Measurements from ENCODE around the gene SLC35F1. TPM values are rescaled to one million over a fixed set of nuclear protein-coding genes. Genes with fewer than 3 reads are reported as not detected.

The SLC35F1 gene
- total RNA-seq, 4 donors from 2014 or later, result 5.4 to 8.1 (median 6.5) TPM

- DNase-seq (ENCODE audit: extremely low spot score), result no peak
- TF ChIP-seq POLR2AphosphoS5 (IDR thresholded peaks at IDR 0.05) (no peak), EP300 (IDR thresholded peaks at IDR 0.05) (no peak), CTCF (IDR thresholded peaks at IDR 0.05) (no peak), POLR2A (IDR thresholded peaks at IDR 0.05; ENCODE audit: low read depth) (no peak)
- intact Hi-C loops (cut with DNase I), result no loop called here
- Histone ChIP-seq H3K27me3 (no peaks in the 10 kb centered on the region), H3K4me1 (no peaks in the 10 kb centered on the region), H3K4me3 (no peak overlapping the region), H3K27ac (replicated peaks in 1 of 4) (no peak overlapping the region), H3K36me3 (no peaks in the 10 kb centered on the region), H3K9me3 (peaks cover 0 to 3% (median 2%) of the 10 kb centered on the region in 4 donors)
- 88% methylated on average over 5 of the region's 5 CpGs for WGBS
Observed at GRCh38 chr6:118168421-118168820, 261.4 kb downstream of the SLC35F1 start.

GRCh38 chr6:118171852-118172251 lies 264.8 kb downstream of the SLC35F1 start:
- WGBS, result 55% methylated on average over 2 of the region's 2 CpGs

GRCh38 chr6:118174071-118174470 lies 267.0 kb downstream of the SLC35F1 start:
- intact Hi-C loops (cut with DNase I), result no loop called here
- TF ChIP-seq POLR2A (IDR thresholded peaks at IDR 0.05; ENCODE audit: low read depth), result no peak
- TF ChIP-seq POLR2AphosphoS5 (IDR thresholded peaks at IDR 0.05), result no peak
- no peak for TF ChIP-seq CTCF (IDR thresholded peaks at IDR 0.05)
- Histone ChIP-seq H3K36me3 (no peaks in the 10 kb centered on the region), H3K4me3 (no peak overlapping the region), H3K4me1 (no peaks in the 10 kb centered on the region), H3K9me3 (peaks cover 0 to 14% (median 6%) of the 10 kb centered on the region in 4 donors), H3K27ac (replicated peaks in 1 of 4) (no peak overlapping the region), H3K27me3 (no peaks in the 10 kb centered on the region)
- no peak for DNase-seq (ENCODE audit: extremely low spot score)
- WGBS, result 76% methylated on average over 1 of the region's 1 CpG

More at GRCh38 chr6:118171852-118172251, 264.8 kb downstream of the SLC35F1 start:
- DNase-seq (ENCODE audit: extremely low spot score), result no peak
- Histone ChIP-seq H3K4me1 (no peaks in the 10 kb centered on the region), H3K27me3 (no peaks in the 10 kb centered on the region), H3K36me3 (no peaks in the 10 kb centered on the region), H3K4me3 (no peak overlapping the region), H3K27ac (replicated peaks in 1 of 4) (no peak overlapping the region), H3K9me3 (peaks cover 0 to 14% (median 6%) of the 10 kb centered on the region in 4 donors)
- intact Hi-C loops (cut with DNase I), result no loop called here
- TF ChIP-seq EP300 (IDR thresholded peaks at IDR 0.05) (no peak), POLR2A (IDR thresholded peaks at IDR 0.05; ENCODE audit: low read depth) (no peak), POLR2AphosphoS5 (IDR thresholded peaks at IDR 0.05) (no peak), CTCF (IDR thresholded peaks at IDR 0.05) (no peak)

GRCh38 chr6:118177720-118178119 lies 270.7 kb downstream of the SLC35F1 start:
- intact Hi-C loops (cut with DNase I), result no loop called here
- TF ChIP-seq CTCF (IDR thresholded peaks at IDR 0.05) (no peak), POLR2A (IDR thresholded peaks at IDR 0.05; ENCODE audit: low read depth) (no peak), POLR2AphosphoS5 (IDR thresholded peaks at IDR 0.05) (no peak), EP300 (IDR thresholded peaks at IDR 0.05) (no peak)
- no peak overlapping the region for H3K4me3 ChIP-seq

GRCh38 chr6:118179048-118179447 lies 272.0 kb downstream of the SLC35F1 start:
- H3K9me3 ChIP-seq, result peaks cover 0 to 5% (median 0%) of the 10 kb centered on the region in 4 donors
- WGBS, result 76% methylated on average over 1 of the region's 1 CpG
- no peak for DNase-seq (ENCODE audit: extremely low spot score)
- no peaks in the 10 kb centered on the region for H3K36me3 ChIP-seq
- no peak overlapping the region for H3K4me3 ChIP-seq
- intact Hi-C loops (cut with DNase I), result no loop called here
- H3K27me3 ChIP-seq, result no peaks in the 10 kb centered on the region
- no peak overlapping the region for H3K27ac ChIP-seq (replicated peaks in 1 of 4)
- no peaks in the 10 kb centered on the region for H3K4me1 ChIP-seq
- no peak for TF ChIP-seq EP300 (IDR thresholded peaks at IDR 0.05)
- no peak for TF ChIP-seq POLR2AphosphoS5 (IDR thresholded peaks at IDR 0.05)
- no peak for TF ChIP-seq CTCF (IDR thresholded peaks at IDR 0.05)
- TF ChIP-seq POLR2A (IDR thresholded peaks at IDR 0.05; ENCODE audit: low read depth), result no peak

More at GRCh38 chr6:118177720-118178119, 270.7 kb downstream of the SLC35F1 start:
- H3K27me3 ChIP-seq, result no peaks in the 10 kb centered on the region
- peaks cover 0 to 14% (median 6%) of the 10 kb centered on the region in 4 donors for H3K9me3 ChIP-seq
- no peak overlapping the region for H3K27ac ChIP-seq (replicated peaks in 1 of 4)
- no peaks in the 10 kb centered on the region for H3K4me1 ChIP-seq
- WGBS, result 69% methylated on average over 3 of the region's 3 CpGs
- H3K36me3 ChIP-seq, result no peaks in the 10 kb centered on the region
- DNase-seq (ENCODE audit: extremely low spot score), result no peak

All from esophagus muscularis mucosa (tissue), 4 donors.